HEK293T (cell line): ENCODE measurements around the gene GTF2B.

Experiments used
- ARNT ChIP-seq: fragments of 450-650 bp; IDR thresholded peaks from 2 replicates; pipeline ENCODE4 v1.6.1; 2017; ENCODE audit warnings: mild to moderate bottlenecking
- BHLHE40 ChIP-seq: fragments of 450-650 bp; IDR thresholded peaks from 2 replicates; pipeline ENCODE4 v1.6.1; 2016; ENCODE audit warnings: mild to moderate bottlenecking, moderate library complexity, borderline replicate concordance
- CTBP1 ChIP-seq: fragments of 450-650 bp; IDR thresholded peaks from 2 replicates; pipeline ENCODE4 v1.6.1; 2016; ENCODE audit warnings: borderline replicate concordance
- FOXK2 ChIP-seq: fragments of 450-650 bp; IDR thresholded peaks from 2 replicates; pipeline ENCODE4 v1.6.1; 2016; ENCODE audit warnings: mild to moderate bottlenecking
- FOXM1 ChIP-seq: fragments of 450-650 bp; IDR thresholded peaks from 2 replicates; pipeline ENCODE4 v1.6.1; 2017; ENCODE audit warnings: mild to moderate bottlenecking, borderline replicate concordance
- HDGF ChIP-seq: fragments of 450-650 bp; IDR thresholded peaks from 2 replicates; pipeline ENCODE4 v1.6.1; 2017; ENCODE audit warnings: antibody characterized with exemption, borderline replicate concordance
- PKNOX1 ChIP-seq: fragments of 450-650 bp; IDR thresholded peaks from 2 replicates; pipeline ENCODE4 v1.6.1; 2016
- SP1 ChIP-seq: fragments of 450-650 bp; IDR thresholded peaks from 2 replicates; pipeline ENCODE4 v1.6.1; 2017
- TARDBP ChIP-seq: fragments of 450-650 bp; IDR thresholded peaks from 2 replicates; pipeline ENCODE4 v1.6.1; 2016

GRCh38 chr1:88917321-88918025 is 26.1 kb upstream of the GTF2B start:
- TF ChIP-seq ARNT (no peak), PKNOX1 (no peak), SP1 (no peak), TARDBP (no peak), BHLHE40 (no peak), FOXK2 (no peak), FOXM1 (no peak), CTBP1 (no peak), HDGF (no peak)
